Mesendoderm (in vitro differentiated cells): Measurements from ENCODE around the gene CCDC182. TPM values are rescaled to one million over a fixed set of nuclear protein-coding genes. Genes with fewer than 3 reads are reported as not detected.

Experiments used
- DNase-seq: peaks from one replicate; pipeline ENCODE4 v3.0.0; 2013
- H2AK5ac ChIP-seq: 2 replicates; pipeline ENCODE4 v1.6.1; 2013; ENCODE audit warnings: low read length, inconsistent platforms
- H2BK120ac ChIP-seq: 2 replicates; pipeline ENCODE4 v1.6.1; 2013; ENCODE audit warnings: low read depth, mild to moderate bottlenecking, low read length, moderate library complexity, mixed read lengths
- H2BK15ac ChIP-seq: replicated peaks from 2 replicates; pipeline ENCODE4 v1.6.1; 2013; ENCODE audit warnings: low read depth, mild to moderate bottlenecking, moderate library complexity
- H2BK5ac ChIP-seq: 2 replicates; pipeline ENCODE4 v1.6.1; 2013; ENCODE audit warnings: low read length, inconsistent platforms
- H3K18ac ChIP-seq: 2 replicates; pipeline ENCODE4 v1.6.1; 2013; ENCODE audit warnings: mild to moderate bottlenecking, low read length, mixed read lengths
- H3K23ac ChIP-seq: one replicate; pipeline ENCODE4 v1.6.1; 2013; ENCODE audit warnings: low read length
- H3K27ac ChIP-seq: 2 replicates; pipeline ENCODE4 v1.5.1; 2013; ENCODE audit warnings: low read depth, mild to moderate bottlenecking, inconsistent platforms, low read length, moderate library complexity
- H3K27me3 ChIP-seq: 2 replicates; pipeline ENCODE4 v1.6.1; 2013; ENCODE audit warnings: low read length, control low read depth, mild to moderate bottlenecking, inconsistent platforms; ENCODE audit not compliant: insufficient read depth, poor library complexity
- H3K36me3 ChIP-seq: 2 replicates; pipeline ENCODE4 v1.6.1; 2013; ENCODE audit warnings: low read length, inconsistent platforms; ENCODE audit not compliant: control insufficient read depth, insufficient read depth
- H3K4ac ChIP-seq: one replicate; pipeline ENCODE4 v1.6.1; 2013; ENCODE audit warnings: low read depth, mild to moderate bottlenecking, low read length, moderate library complexity
- H3K4me1 ChIP-seq: 2 replicates; pipeline ENCODE4 v1.6.1; 2013; ENCODE audit warnings: low read depth, low read length, inconsistent platforms; ENCODE audit not compliant: control insufficient read depth
- H3K4me2 ChIP-seq: 2 replicates; pipeline ENCODE4 v1.6.1; 2013; ENCODE audit warnings: low read length
- H3K4me3 ChIP-seq: 2 replicates; pipeline ENCODE4 v1.5.1; 2013; ENCODE audit warnings: mild to moderate bottlenecking, low read length
- H3K56ac ChIP-seq: one replicate; pipeline ENCODE4 v1.6.1; 2013; ENCODE audit warnings: low read length
- H3K79me1 ChIP-seq: 2 replicates; pipeline ENCODE4 v1.6.1; 2013; ENCODE audit warnings: low read length, inconsistent platforms
- H3K79me2 ChIP-seq: 2 replicates; pipeline ENCODE4 v1.6.1; 2013; ENCODE audit warnings: mild to moderate bottlenecking, low read length; ENCODE audit not compliant: control insufficient read depth, insufficient read depth
- H3K9ac ChIP-seq: 2 replicates; pipeline ENCODE4 v1.6.1; 2013; ENCODE audit warnings: low read length, inconsistent platforms
- H4K5ac ChIP-seq: one replicate; pipeline ENCODE4 v1.6.1; 2013; ENCODE audit warnings: low read length
- H4K8ac ChIP-seq: one replicate; pipeline ENCODE4 v1.6.1; 2013; ENCODE audit warnings: low read depth, mild to moderate bottlenecking, control low read depth, low read length, moderate library complexity
- WGBS: extraction: QIAGEN DNeasy Blood & Tissue Kit; methylation state at CpG from one replicate; pipeline ENCODE4 v1.1.7; 2013; ENCODE audit warnings: low lambda C conversion rate, missing lambda C conversion rate; ENCODE audit not compliant: insufficient coverage; ENCODE audit errors: extremely low coverage; 5-methylcytosine and 5-hydroxymethylcytosine counted together
- small RNA-seq: library from polyadenylated mRNA; stranded (forward); fragments of <200 nt; extraction: miRNeasy Mini kit (QIAGEN cat#:217004); gene quantifications from one replicate; pipeline ENCODE3, GENCODE V24; 2013; ENCODE audit not compliant: insufficient read depth

The CCDC182 gene

DNA sequence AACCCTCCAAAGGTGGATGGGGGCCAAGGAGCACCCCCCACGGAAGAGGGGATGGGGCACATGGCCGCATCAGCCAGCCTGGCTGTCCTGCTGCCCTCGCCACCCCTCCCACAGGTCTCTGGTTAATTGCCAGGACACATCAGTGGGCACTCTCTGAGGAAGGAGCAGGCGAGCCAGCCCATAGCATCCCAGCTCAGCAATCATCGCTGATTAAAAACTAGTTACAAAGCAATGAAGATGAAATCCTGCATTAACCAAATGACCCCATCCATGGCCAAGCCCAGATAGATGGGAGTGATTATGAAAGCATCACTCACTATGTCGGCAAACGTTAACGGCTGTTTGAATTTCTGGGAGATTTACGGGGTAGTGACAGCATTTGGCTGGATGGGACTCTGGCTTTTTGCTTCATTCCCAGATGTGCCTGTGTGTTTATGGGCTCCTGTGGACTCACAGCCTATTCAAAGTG lies 45.3 kb downstream of the CCDC182 start:
- no peaks in the 10 kb centered on the region for H3K79me2 ChIP-seq
- peaks cover 7% of the 10 kb centered on the region for H3K4me1 ChIP-seq
- no peak overlapping the region for H2BK15ac ChIP-seq
- no peak overlapping the region for H2BK5ac ChIP-seq
- H2AK5ac ChIP-seq, result no peak overlapping the region
- no peak overlapping the region for H3K56ac ChIP-seq
- no peak overlapping the region for H3K18ac ChIP-seq
- no peak overlapping the region for H4K5ac ChIP-seq
- no peak overlapping the region for H3K9ac ChIP-seq
- H3K79me1 ChIP-seq, result no peaks in the 10 kb centered on the region
- no peak overlapping the region for H3K4ac ChIP-seq
- H4K8ac ChIP-seq, result no peak overlapping the region
- H3K36me3 ChIP-seq, result no peaks in the 10 kb centered on the region
- no peaks in the 10 kb centered on the region for H3K27me3 ChIP-seq
- no peak overlapping the region for H3K4me3 ChIP-seq
- no peak overlapping the region for H3K27ac ChIP-seq
- no peak overlapping the region for H2BK120ac ChIP-seq
- no peak for DNase-seq
- no peak overlapping the region for H3K23ac ChIP-seq
- no peak overlapping the region for H3K4me2 ChIP-seq
- no CpG with 5 or more reads among the region's 9 CpGs for WGBS

DNA sequence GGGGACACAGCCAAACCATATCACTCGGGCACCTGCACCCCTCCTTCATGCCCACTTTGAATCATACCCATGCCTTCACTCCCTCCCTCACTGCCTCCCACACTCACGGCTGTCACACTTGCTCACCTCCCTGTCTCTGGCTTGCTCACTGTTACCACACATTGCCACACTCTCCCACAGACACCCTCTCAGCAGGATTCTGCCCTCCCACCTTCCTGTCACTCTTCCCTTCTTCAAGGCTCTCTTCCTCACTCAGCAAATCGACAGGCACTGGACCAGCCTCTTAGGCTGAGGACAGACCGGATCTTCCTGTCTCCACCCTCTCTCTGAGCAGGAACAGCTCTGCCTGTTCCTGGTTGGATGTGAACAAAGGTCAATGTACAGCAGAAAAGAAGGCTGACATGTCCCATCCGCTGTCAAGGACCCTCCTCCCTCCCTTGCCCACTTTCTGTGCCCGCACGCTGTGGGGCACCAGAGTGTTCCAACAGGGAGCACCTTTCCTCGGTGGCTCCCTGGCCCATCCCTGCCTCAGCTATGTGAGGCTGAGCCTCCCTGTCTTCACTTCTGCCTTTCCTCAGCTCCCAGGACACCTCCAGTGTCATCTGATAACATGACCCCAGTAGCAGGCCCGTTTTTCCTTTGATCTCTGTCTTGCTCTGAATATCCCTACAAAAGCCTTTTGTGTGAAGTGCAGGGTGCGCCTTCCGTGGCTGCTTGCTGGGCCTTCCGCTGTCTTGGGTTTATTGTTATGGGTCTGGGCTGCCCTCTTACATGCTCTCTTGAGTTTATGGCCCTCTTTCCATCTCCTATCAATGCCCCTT lies 47.0 kb downstream of the CCDC182 start:
- no peak overlapping the region for H2BK5ac ChIP-seq
- no peak overlapping the region for H3K4me3 ChIP-seq
- peak overlapping the region; percentile 15 for H3K9ac ChIP-seq
- no peak overlapping the region for H2BK15ac ChIP-seq
- no peak overlapping the region for H4K8ac ChIP-seq
- H3K79me1 ChIP-seq, result no peaks in the 10 kb centered on the region
- no CpG with 5 or more reads among the region's 12 CpGs for WGBS
- H3K27ac ChIP-seq, result no peak overlapping the region
- H3K23ac ChIP-seq, result no peak overlapping the region
- H3K18ac ChIP-seq, result no peak overlapping the region
- peak overlapping the region; percentile 62 for H3K56ac ChIP-seq
- DNase-seq, result peak; percentile 75
- H3K36me3 ChIP-seq, result no peaks in the 10 kb centered on the region
- no peak overlapping the region for H4K5ac ChIP-seq
- H3K4me1 ChIP-seq, result peaks cover 7% of the 10 kb centered on the region
- no peak overlapping the region for H3K4me2 ChIP-seq
- H2BK120ac ChIP-seq, result no peak overlapping the region
- H2AK5ac ChIP-seq, result peak overlapping the region; percentile 80
- H3K4ac ChIP-seq, result no peak overlapping the region
- H3K27me3 ChIP-seq, result no peaks in the 10 kb centered on the region
- H3K79me2 ChIP-seq, result no peaks in the 10 kb centered on the region

DNA sequence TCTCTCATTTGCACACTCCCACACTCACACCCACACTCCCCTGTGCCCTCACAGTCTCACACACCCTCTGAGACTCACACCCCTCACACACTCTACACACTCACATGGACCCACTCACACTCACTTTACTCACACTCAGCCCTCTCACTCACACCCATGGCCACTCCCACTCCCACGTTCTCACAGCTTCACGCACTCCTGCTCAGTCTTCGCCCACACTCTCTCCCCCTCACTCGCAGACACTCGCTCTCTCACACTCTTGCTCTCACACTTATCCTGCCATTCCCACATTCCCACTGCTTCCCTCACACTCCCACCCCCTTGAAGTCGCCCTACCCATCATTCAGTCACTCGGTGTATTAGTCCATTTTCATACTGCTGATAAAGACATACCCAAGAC lies 47.9 kb downstream of the CCDC182 start:
- no peaks in the 10 kb centered on the region for H3K79me2 ChIP-seq
- no peaks in the 10 kb centered on the region for H3K79me1 ChIP-seq
- H3K36me3 ChIP-seq, result no peaks in the 10 kb centered on the region
- no peak overlapping the region for H2BK15ac ChIP-seq
- H3K4me3 ChIP-seq, result no peak overlapping the region
- no peak overlapping the region for H3K9ac ChIP-seq
- H2BK5ac ChIP-seq, result no peak overlapping the region
- H3K23ac ChIP-seq, result no peak overlapping the region
- peak overlapping the region; percentile 6 for H2AK5ac ChIP-seq
- H3K4ac ChIP-seq, result no peak overlapping the region
- no peak overlapping the region for H4K8ac ChIP-seq
- no peak overlapping the region for H3K27ac ChIP-seq
- H3K18ac ChIP-seq, result no peak overlapping the region
- DNase-seq, result no peak
- H3K4me2 ChIP-seq, result no peak overlapping the region
- H3K56ac ChIP-seq, result peak overlapping the region; percentile 10
- no CpG with 5 or more reads among the region's 7 CpGs for WGBS
- no peak overlapping the region for H2BK120ac ChIP-seq
- peaks cover 7% of the 10 kb centered on the region for H3K4me1 ChIP-seq
- H3K27me3 ChIP-seq, result no peaks in the 10 kb centered on the region
- no peak overlapping the region for H4K5ac ChIP-seq

DNA sequence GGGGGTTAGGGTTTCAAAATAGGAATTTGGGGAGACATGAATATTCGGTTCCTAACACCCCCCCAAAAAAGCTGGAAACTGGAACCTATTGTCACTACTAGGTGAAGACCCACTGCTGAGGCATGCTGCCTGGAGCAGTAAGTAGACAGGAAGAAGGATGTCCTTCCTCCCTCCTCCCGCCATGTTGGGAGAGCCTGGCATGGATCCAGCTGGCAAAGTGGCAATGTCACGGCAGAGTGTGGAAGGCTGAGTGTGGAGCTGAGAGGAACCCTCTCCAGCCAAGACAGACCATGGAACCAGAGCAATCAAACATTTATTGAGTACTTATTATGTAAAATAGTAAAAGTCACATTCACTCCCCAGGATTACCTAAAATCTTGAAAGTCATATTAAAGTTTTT lies 49.0 kb downstream of the CCDC182 start:
- H3K18ac ChIP-seq, result no peak overlapping the region

More for the DNA sequence above, 49.0 kb downstream of the CCDC182 start:
- Histone ChIP-seq H4K5ac (no peak overlapping the region), H2BK5ac (no peak overlapping the region), H3K4me1 (peaks cover 7% of the 10 kb centered on the region), H3K56ac (no peak overlapping the region), H3K9ac (no peak overlapping the region), H3K4ac (no peak overlapping the region), H2BK15ac (no peak overlapping the region), H3K27me3 (no peaks in the 10 kb centered on the region), H3K27ac (no peak overlapping the region), H3K23ac (no peak overlapping the region), H4K8ac (no peak overlapping the region), H3K79me2 (no peaks in the 10 kb centered on the region), H2BK120ac (no peak overlapping the region), H3K79me1 (no peaks in the 10 kb centered on the region), H3K4me3 (no peak overlapping the region), H2AK5ac (no peak overlapping the region), H3K36me3 (no peaks in the 10 kb centered on the region), H3K4me2 (no peak overlapping the region)
- WGBS, result no CpG with 5 or more reads among the region's 3 CpGs
- DNase-seq, result no peak

Small RNA genes within 50 kb of the gene (small RNA-seq; reads per million reads assigned to genes)
- gene RN7SKP94, result not detected
